Stomach (tissue), 9 donors: ENCODE measurements around the gene CENPU. TPM values are rescaled to one million over a fixed set of nuclear protein-coding genes. Genes with fewer than 3 reads are reported as not detected.

Experiments
- DNase-seq, 2 donors: peaks; one replicate each; pipeline versions ENCODE4 v3.0.0 to v3.0.0-alpha.2; 2013 to 2019
- H3K27ac ChIP-seq, 5 donors: fragments of 200-600 bp in 4 of 5; sonication (generic) in 4 of 5; one replicate each; pipeline ENCODE4 v1.5.1; 2013 to 2019; ENCODE audit warnings: mild to moderate bottlenecking in 1 of 5, moderate library complexity in 1 of 5
- H3K27me3 ChIP-seq, 3 donors: fragments of 200-600 bp; sonication (generic); one replicate each; pipeline ENCODE4 v1.5.1; 2017 to 2019; ENCODE audit warnings: mixed run types in 1 of 3
- H3K36me3 ChIP-seq, 4 donors: fragments of 200-600 bp; sonication (generic); 1 replicate in 3 of 4; 2 replicates in 1 of 4; pipeline ENCODE4 v1.5.1; 2016 to 2019
- H3K4me1 ChIP-seq, 4 donors: fragments of 200-600 bp; sonication (generic); one replicate each; pipeline ENCODE4 v1.5.1; 2016 to 2019
- H3K4me3 ChIP-seq, 4 donors: fragments of 200-600 bp; sonication (generic) in 3 of 4; one replicate each; pipeline ENCODE4 v1.5.1; 2016 to 2019; ENCODE audit warnings: mild to moderate bottlenecking in 1 of 4
- H3K9me3 ChIP-seq, 4 donors: fragments of 200-600 bp; sonication (generic); one replicate each; pipeline ENCODE4 v1.5.1; 2016 to 2019
- EP300 ChIP-seq: sonication (generic); formaldehyde crosslinking; IDR thresholded peaks from one replicate; pipeline ENCODE4 v1.6.1; 2017; ENCODE audit warnings: antibody characterized with exemption
- POLR2A ChIP-seq, 4 donors: fragments of 450-650 bp; IDR thresholded peaks; one replicate each; pipeline ENCODE4 v1.6.1; 2016; ENCODE audit warnings: antibody characterized with exemption in 4 of 4, control low read depth in 2 of 4, mild to moderate bottlenecking in 1 of 4, moderate library complexity in 1 of 4
- POLR2AphosphoS5 ChIP-seq, 3 donors: sonication (generic); formaldehyde crosslinking; IDR thresholded peaks; one replicate each; pipeline ENCODE4 v1.6.1; 2016; ENCODE audit warnings: antibody characterized with exemption in 3 of 3
- WGBS, 5 donors: extraction: QIAGEN DNeasy Blood & Tissue Kit in 3 of 5; methylation state at CpG; one replicate each; pipeline versions ENCODE4 v1.1.5 to v1.1.7; 2013 to 2018; 5-methylcytosine and 5-hydroxymethylcytosine counted together
- intact Hi-C: fragments of 100-400 bp; cut with DNase I; formaldehyde crosslinking; loops from one replicate; pipeline ENCODE4 v1.15.1; 2023; ENCODE audit warnings: low total_unique reads
- polyA plus RNA-seq, 3 donors: library from polyadenylated mRNA; stranded (reverse); fragments of 200-250 nt; gene quantifications; one replicate each; pipeline ENCODE4 v1.2.3, GENCODE V29; 2013
- total RNA-seq, 5 donors: library from RNA; depleted of rRNA; stranded (reverse); fragments of >200 nt; gene quantifications; one replicate each; pipeline versions ENCODE4 v1.1.0 to v1.2.3, GENCODE V29; 2014 to 2016
- TF ChIP-seq, protein P1 (sequence below), 7 experiments: fragments of 450-650 bp in 4 of 7; fragments of 200-600 bp in 3 of 7; sonication (generic) in 3 of 7; IDR thresholded peaks; one replicate each; pipeline ENCODE4 v1.5.1; 2016 to 2019; ENCODE audit warnings: antibody characterized with exemption in 7 of 7, control low read depth in 2 of 7, mild to moderate bottlenecking in 1 of 7
- donor health status: healthy with polysubstance abuse.
- donor health status: Bipolar disorder and iron deficiency.
- donor health status: healthy.

Gene CENPU
- total and polyA plus RNA-seq, 8 donors: 4.1 to 17.8 (median 6.7) TPM

DNA sequence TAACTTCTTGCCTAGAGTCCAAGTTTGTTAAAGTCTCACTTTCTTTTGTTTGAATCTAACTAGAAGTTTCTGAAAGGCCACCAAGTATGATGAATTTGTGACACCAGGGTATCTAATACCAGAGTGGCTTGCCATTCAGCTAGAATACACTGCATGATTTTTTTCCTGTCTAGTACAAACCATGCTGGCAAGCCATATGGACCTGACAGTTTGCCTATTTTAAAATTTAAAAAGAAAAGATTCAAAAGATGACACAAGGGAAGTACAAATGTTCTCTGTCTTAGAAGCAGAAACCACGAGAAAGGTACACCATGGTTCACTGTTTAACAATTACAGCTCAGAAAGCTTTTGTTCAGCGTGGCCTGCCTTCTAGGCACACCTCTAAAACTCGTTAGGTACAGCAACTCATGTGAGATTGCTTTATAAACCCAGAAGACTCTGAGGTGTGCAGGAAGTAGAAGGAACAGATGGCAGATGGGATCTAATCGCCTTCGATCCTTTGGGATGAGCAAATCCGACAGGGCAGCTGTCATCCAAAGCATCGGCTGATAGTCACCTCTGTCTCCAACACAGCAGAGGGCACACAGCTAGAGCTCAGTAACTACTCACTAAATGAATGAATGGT lies 35.4 kb upstream of the CENPU start:
- Histone ChIP-seq H3K36me3 (peaks cover 27 to 100% (median 96%) of the 10 kb centered on the region in 4 donors), H3K4me1 (no peaks in the 10 kb centered on the region), H3K4me3 (no peak overlapping the region), H3K27me3 (no peaks in the 10 kb centered on the region), H3K27ac (no peak overlapping the region), H3K9me3 (no peaks in the 10 kb centered on the region)
- 88 to 95% (median 91%) methylated on average over 7 of the region's 7 CpGs for WGBS, 5 donors
- TF ChIP-seq EP300 (no peak), POLR2A (IDR thresholded peaks at IDR 0.05) (no peak), POLR2AphosphoS5 (IDR thresholded peaks at IDR 0.05) (no peak)
- TF ChIP-seq, protein P1, sequence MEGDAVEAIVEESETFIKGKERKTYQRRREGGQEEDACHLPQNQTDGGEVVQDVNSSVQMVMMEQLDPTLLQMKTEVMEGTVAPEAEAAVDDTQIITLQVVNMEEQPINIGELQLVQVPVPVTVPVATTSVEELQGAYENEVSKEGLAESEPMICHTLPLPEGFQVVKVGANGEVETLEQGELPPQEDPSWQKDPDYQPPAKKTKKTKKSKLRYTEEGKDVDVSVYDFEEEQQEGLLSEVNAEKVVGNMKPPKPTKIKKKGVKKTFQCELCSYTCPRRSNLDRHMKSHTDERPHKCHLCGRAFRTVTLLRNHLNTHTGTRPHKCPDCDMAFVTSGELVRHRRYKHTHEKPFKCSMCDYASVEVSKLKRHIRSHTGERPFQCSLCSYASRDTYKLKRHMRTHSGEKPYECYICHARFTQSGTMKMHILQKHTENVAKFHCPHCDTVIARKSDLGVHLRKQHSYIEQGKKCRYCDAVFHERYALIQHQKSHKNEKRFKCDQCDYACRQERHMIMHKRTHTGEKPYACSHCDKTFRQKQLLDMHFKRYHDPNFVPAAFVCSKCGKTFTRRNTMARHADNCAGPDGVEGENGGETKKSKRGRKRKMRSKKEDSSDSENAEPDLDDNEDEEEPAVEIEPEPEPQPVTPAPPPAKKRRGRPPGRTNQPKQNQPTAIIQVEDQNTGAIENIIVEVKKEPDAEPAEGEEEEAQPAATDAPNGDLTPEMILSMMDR (IDR thresholded peaks at IDR 0.05): no peak
- no peak for DNase-seq
- intact Hi-C loops: no loop called here

DNA sequence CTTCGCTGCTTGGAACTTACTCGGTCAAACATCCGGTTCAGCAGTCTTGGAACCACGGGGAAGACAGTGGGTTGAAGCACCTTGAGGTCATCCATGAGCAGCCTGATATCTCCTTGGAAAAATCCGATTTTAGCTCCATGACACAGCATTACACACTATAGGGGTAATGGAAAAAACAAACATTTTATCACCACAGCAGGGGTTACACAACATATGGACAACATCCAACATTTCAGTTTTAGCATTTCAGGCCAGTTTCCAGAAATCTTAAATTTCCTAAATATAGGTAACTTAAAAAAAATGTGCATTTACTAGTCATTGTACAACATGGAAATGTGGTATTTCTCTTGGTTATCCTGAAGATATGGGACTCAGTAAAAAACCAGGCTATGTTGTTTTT lies 34.4 kb upstream of the CENPU start:
- Histone ChIP-seq H3K4me3 (no peak overlapping the region), H3K27ac (no peak overlapping the region), H3K4me1 (no peaks in the 10 kb centered on the region), H3K9me3 (no peaks in the 10 kb centered on the region), H3K27me3 (no peaks in the 10 kb centered on the region), H3K36me3 (peaks cover 27 to 100% (median 96%) of the 10 kb centered on the region in 4 donors)
- WGBS, 5 donors: 82 to 92% (median 89%) methylated on average over 5 of the region's 5 CpGs
- TF ChIP-seq EP300: no peak
- TF ChIP-seq, protein P1 (IDR thresholded peaks at IDR 0.05): no peak
- TF ChIP-seq POLR2AphosphoS5 (IDR thresholded peaks at IDR 0.05): no peak
- TF ChIP-seq POLR2A (IDR thresholded peaks at IDR 0.05): no peak
- DNase-seq: no peak
- intact Hi-C loops: no loop called here

DNA sequence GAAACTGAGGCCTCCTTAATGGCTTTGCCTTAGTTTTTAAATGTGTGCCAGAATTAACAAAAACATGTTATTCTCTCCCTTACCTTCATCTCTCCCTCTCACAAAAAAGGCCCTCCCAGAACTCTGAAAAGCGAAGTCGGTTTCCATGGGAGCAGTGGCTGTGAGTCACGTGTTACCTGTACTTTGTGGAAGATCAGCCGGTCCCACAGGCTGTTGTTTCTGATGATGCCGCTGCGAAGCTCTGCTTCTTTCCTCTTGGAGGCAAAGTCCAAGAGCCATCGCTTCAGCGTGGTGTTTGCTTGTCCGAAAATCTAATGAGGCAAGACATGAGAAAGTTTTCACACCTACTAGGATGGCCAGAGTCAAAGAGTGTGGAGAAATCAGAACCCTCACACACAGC lies 32.5 kb upstream of the CENPU start:
- TF ChIP-seq EP300: no peak
- intact Hi-C loops: no loop called here
- Histone ChIP-seq H3K4me1 (peaks cover 0 to 5% (median 0%) of the 10 kb centered on the region in 4 donors), H3K4me3 (no peak overlapping the region), H3K27me3 (no peaks in the 10 kb centered on the region), H3K27ac (no peak overlapping the region), H3K36me3 (peaks cover 29 to 100% (median 97%) of the 10 kb centered on the region in 4 donors), H3K9me3 (no peaks in the 10 kb centered on the region)
- no peak for DNase-seq
- WGBS, 5 donors: 86 to 97% (median 95%) methylated on average over 9 of the region's 9 CpGs

DNA sequence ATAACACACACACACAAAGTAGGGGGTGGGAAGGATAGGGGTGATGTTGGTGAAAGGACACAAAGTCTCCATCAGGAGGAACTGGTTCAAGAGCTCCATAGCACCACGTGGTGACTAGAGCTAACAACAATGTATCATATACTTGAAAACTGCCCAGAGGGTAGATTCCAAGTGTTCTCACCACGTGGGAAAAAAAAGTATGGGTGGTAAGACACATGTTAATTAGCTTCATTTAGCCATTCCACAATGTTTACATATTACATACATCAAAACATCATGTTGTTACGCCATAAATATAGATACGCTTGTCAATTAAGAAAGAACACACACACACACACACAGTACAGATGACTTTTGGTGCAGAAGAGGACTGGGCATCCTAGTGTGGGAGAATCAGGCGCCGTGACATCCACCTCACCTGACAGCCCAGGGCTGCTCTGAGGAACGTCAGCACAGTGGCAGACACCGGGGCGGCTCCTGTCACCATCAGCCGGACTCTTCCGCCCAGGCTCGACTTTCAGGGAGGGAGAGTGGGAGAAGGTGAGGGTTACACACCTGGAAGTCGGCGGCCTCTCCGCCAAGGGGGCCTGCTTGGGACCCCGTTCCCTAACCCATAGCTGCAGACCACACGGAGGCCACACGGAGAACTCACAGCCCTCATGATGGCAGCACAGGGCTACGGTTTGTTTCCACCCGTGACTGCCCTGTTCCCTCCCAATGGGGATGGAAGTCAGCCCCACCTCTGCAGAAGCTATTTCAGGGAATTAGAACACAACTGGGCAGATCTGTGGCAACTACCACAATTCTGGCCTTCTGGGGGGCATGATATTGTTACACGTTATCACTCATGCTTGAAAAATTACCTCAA lies 31.8 kb upstream of the CENPU start:
- Histone ChIP-seq H3K9me3 (no peaks in the 10 kb centered on the region), H3K27ac (no peak overlapping the region), H3K36me3 (peaks cover 33 to 100% (median 99%) of the 10 kb centered on the region in 4 donors), H3K4me1 (peaks cover 0 to 5% (median 0%) of the 10 kb centered on the region in 4 donors), H3K4me3 (no peak overlapping the region), H3K27me3 (no peaks in the 10 kb centered on the region)
- intact Hi-C loops: no loop called here
- TF ChIP-seq POLR2A (IDR thresholded peaks at IDR 0.05): no peak
- TF ChIP-seq, protein P1 (IDR thresholded peaks at IDR 0.05): no peak
- TF ChIP-seq POLR2AphosphoS5 (IDR thresholded peaks at IDR 0.05): no peak
- TF ChIP-seq EP300: no peak
- WGBS, 5 donors: 86 to 91% (median 89%) methylated on average over 10 to 21 of the region's 21 CpGs
- DNase-seq: no peak
